NCI-H187 treated with DMSO at 0.1 percent for 48 hours (cell line): ENCODE data around the gene PPIF.

Source experiments
- DNase-seq: peaks from one replicate; lab custom pipeline; 2025; lab: John Stamatoyannopoulos, UW

PPIF gene

DNA sequence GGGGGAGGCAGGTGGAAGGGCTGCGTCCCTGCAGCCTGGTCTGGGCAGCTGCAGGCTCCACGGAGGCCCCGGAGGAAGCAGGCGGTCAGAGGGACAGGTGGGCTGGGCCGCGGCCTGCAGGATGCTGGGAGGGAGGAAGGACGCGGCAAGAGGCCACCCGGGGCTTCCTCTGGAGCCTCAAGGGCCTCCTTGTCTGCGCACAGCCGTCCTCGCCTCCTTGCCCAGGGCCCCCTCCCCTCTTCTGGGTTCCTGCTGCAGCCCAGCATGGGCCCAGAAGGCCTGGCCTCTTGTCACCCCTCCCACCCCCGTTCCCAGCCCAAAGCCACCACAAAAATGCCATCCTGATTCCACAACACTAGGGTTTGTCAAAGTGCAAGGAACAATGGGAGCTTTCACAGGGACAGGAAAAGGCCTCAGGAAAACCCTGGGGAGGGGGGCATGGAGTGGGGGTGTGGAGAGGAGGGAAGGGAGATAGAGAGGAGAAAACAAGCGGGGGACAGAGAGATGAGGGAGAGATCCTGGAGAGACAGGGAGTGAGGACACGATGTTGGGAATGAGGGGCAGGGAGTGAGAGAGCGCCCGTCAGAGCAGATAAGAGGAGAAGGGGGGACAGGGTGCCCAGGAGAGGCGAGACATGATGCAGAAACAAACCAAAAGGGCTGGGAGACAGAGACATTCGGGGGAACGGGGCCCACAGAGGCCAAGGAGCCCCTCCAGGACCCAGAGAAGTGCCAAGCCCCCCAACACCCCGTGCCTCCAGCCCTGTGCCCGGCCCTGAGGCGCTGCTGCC is 56.4 kb downstream of the PPIF start:
- DNase-seq, result no peak

DNA sequence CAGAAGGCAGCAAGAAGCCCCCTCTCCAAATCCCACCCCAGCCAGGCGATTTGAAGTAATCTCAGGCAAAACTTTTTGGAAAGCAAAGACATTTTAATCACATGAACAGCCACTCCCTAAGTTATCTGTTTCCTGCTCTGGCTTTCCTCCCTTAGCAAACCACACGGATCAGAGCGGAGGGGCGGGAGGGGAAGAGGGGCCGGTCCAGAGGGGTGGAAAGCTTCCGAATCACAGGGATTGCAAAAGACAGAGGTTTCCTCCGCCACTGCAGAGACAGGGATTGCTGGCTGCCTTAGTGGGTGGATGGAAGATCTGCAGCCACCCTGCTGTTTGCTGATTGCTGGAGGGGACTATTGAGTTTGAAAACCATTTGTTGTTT is 57.0 kb downstream of the PPIF start:
- no peak for DNase-seq

DNA sequence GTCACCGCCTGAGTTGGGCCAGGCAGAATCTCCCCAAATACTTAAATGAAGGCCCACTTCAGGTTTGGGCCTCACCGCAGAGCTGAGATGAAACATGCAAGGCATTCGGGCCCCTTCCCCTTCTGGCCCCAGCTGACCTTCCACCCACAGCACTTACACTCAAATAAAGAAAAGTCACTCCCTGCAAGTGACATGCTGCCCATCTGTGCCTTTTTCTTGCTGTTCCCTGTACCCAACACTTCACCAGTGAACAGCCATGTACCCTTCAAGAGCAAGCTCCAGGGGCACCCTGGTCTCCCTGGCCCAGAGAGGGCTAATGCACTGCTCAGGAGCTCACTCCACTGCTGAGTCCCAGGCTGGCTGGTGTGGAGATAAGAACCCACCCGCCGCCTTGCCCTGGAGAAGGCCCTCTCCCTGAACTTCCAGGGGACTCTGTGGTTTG is 57.4 kb downstream of the PPIF start:
- DNase-seq, result no peak
